Thyroid gland (tissue), 4 donors: ENCODE data around the gene MAP4.

ENCODE experiments used
- CTCF ChIP-seq, 6 experiments: fragments of 200-600 bp in 3 of 6; fragments of 450-650 bp in 3 of 6; sonication (generic) in 3 of 6; IDR thresholded peaks; one replicate each; pipeline ENCODE4 v1.5.1; 2016 to 2019; ENCODE audit warnings: antibody characterized with exemption in 6 of 6, mild to moderate bottlenecking in 2 of 6, inconsistent platforms in 1 of 6, moderate library complexity in 1 of 6
- POLR2A ChIP-seq, 2 donors: fragments of 450-650 bp; IDR thresholded peaks; one replicate each; pipeline ENCODE4 v1.6.1; 2017; ENCODE audit warnings: antibody characterized with exemption in 2 of 2, mild to moderate bottlenecking in 2 of 2, moderate library complexity in 1 of 2

- TF ChIP-seq POLR2A (IDR thresholded peaks at IDR 0.05) (no peak), CTCF (IDR thresholded peaks at IDR 0.05) (no peak)
Measured at GRCh38 chr3:48004694-48005093, 11.5 kb downstream of the MAP4 start.
